Naive B cell (primary cell): Measurements from ENCODE around the gene PAX3. TPM values are rescaled to one million over a fixed set of nuclear protein-coding genes. Genes with fewer than 3 reads are reported as not detected.

ENCODE experiments used
- ATAC-seq, 2 donors: fragments of 150-1000 bp; cut with Tn5 transposase; 2 replicates each; pipeline ENCODE4 v1.10.0; 2021; ENCODE audit warnings: low read depth in 2 of 2, mild to moderate bottlenecking in 2 of 2, moderate library complexity in 2 of 2
- DNase-seq: peaks from one replicate; pipeline ENCODE4 v3.0.0; 2022
- H3K27ac Mint-ChIP-seq, 6 donors: one replicate each; pipeline ENCODE4 v1.8.0; 2020 to 2022; ENCODE audit warnings: mild to moderate bottlenecking in 6 of 6, mixed read lengths in 6 of 6, moderate library complexity in 5 of 6, inconsistent platforms in 2 of 6
- H3K27me3 Mint-ChIP-seq, 3 donors: one replicate each; pipeline ENCODE4 v1.8.0; 2021 to 2022; ENCODE audit warnings: mixed read lengths in 3 of 3, mild to moderate bottlenecking in 1 of 3
- H3K36me3 Mint-ChIP-seq, 2 donors: one replicate each; pipeline ENCODE4 v1.8.0; 2020 to 2022; ENCODE audit warnings: mixed read lengths in 2 of 2, inconsistent platforms in 1 of 2, mild to moderate bottlenecking in 1 of 2
- H3K4me1 Mint-ChIP-seq, 3 donors: one replicate each; pipeline ENCODE4 v1.8.0; 2020 to 2022; ENCODE audit warnings: mixed read lengths in 3 of 3, inconsistent platforms in 1 of 3, mild to moderate bottlenecking in 1 of 3, moderate library complexity in 1 of 3
- H3K4me3 Mint-ChIP-seq, 8 donors: one replicate each; pipeline ENCODE4 v1.8.0; 2020 to 2022; ENCODE audit warnings: mild to moderate bottlenecking in 8 of 8, mixed read lengths in 8 of 8, moderate library complexity in 8 of 8, inconsistent platforms in 2 of 8
- H3K9me3 Mint-ChIP-seq, 7 donors: one replicate each; pipeline ENCODE4 v1.8.0; 2020 to 2022; ENCODE audit warnings: mixed read lengths in 7 of 7, mild to moderate bottlenecking in 5 of 7, inconsistent platforms in 2 of 7, moderate library complexity in 1 of 7
- polyA plus RNA-seq, 6 donors: library from polyadenylated mRNA; unstranded; fragments of 300-500 nt; fragmentation: Illumina TruSeq; gene quantifications; one replicate each; pipeline ENCODE4 v1.2.3, GENCODE V29; 2021; ENCODE audit warnings: low read depth in 6 of 6

PAX3 gene
- polyA plus RNA-seq, 6 donors from 2014 or later: not detected

DNA sequence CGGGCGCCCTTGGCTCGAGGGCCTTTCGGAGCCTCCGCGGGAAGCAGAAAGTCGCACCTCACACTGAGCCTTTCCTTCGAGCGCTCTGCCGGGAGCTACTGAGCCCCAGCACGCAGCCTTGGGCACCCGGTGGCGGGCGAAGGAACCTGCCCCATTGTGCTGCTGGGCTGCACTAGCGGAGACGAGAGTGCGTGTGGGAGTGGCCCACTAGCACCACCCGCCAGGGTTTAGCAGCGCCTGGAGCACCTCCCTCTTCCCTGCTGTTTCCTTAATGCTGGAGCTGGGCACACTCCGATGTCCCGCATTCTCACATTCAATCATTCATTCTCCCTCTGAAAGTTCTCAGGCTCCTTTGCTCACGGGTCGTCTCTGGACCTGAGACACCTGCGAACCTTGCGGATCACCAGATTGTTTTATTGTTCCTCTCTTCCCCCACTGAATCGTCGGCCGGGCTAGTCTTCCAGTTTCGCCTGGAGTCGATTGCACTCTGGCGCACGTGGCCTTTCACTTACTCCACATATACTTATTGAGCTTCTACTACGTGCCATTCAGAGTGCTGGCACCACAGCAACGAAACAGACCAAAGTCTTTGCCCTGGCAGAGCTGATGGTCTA lies 8.5 kb upstream of the PAX3 start:
- Mint-ChIP-seq H3K36me3 (peaks cover 0 to 35% of the 10 kb centered on the region in 2 donors), H3K4me1 (peaks cover 24 to 48% (median 39%) of the 10 kb centered on the region in 3 donors), H3K4me3 (peak overlapping the region in 7 of 8 donors; percentile 16 to 74 (median 47)), H3K27me3 (peaks cover 79 to 100% (median 99%) of the 10 kb centered on the region in 3 donors), H3K9me3 (peaks cover 4 to 23% (median 10%) of the 10 kb centered on the region in 7 donors), H3K27ac (peak overlapping the region in 1 of 6 donors; percentile 62)
- ATAC-seq (no peak), DNase-seq (no peak)

DNA sequence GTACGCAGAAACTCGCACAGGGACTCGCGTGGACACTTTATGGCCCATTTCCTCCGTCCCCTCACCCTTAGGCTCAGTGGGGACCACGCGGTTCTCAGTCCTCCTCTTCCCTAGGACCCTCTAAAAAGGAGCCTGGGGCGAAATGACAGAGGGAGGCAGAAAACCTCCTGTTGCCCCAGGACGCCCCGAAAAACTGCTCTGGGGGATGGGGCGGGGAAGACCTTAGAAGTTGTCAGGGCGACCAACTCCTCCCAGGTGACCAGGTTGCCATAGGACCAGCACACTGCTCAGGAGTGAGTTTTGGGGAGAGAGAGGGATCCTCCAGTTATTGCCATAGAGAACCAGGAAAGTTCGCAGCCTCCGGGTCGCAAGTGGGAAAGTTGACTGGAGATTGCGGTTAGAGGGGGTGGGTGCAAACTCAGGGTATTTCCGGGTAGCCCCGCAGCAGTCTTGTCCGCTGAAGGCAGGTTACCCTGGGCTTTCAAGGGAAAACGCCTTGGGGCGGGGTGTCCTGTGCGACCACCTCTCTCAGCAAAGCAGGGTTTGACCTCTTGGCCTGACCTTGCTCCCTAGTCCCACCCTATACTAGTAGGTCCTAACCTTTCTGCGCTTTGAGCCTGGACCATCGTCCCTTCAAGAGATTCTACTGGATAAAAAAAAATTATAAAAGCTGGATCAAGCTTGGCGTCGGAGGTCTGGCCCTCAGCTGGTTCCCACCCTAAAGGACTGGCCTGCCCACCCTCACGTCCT lies 7.8 kb upstream of the PAX3 start:
- Mint-ChIP-seq H3K27ac (no peak overlapping the region), H3K4me1 (peaks cover 24 to 50% (median 39%) of the 10 kb centered on the region in 3 donors), H3K27me3 (peaks cover 82 to 100% (median 99%) of the 10 kb centered on the region in 3 donors), H3K4me3 (peak overlapping the region in 7 of 8 donors; percentile 63 to 91 (median 78)), H3K36me3 (peaks cover 0 to 35% of the 10 kb centered on the region in 2 donors), H3K9me3 (peaks cover 4 to 23% (median 11%) of the 10 kb centered on the region in 7 donors)
- ATAC-seq (no peak), DNase-seq (no peak)

DNA sequence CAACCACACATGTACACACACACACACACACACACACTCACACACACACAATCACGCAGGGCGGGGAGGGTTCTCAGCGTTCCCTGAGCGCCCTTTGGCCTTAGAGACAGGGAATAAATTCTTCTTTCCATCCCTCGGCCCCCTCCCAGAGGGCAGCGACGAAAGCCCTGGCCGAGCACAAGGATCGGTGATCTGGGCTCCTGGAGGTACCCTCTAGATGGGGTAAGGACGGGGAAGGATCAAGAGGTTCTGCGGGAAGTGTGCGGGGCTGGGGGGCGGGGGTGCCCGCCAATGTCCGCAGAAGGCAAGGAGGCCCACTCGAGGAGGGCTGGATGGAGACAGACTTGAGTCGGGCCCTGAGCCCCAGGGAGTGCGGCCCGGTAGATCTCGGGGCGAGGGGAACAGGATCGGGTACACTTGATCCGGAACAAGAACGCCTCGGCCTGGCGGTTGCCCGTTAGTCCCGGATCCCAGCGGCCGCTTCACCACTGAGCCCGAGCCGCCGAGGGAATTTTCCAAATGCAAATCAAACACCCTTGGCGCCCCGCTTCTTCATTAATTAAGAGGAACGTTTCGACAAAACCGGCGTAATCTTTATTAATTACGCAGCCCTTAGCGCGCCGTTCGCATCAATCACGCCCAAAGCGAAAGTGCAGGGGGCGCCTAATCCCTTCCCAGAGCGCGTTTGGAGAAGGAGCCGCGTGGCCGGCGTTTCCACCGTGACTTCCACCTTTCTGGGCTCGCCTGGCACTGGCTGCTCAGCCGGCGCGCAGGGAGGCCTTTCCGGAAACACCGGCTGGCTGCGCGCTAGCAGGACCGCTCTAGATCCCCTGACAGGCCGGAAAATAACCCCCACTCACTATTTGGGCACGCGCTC lies 7.0 kb upstream of the PAX3 start:
- peaks cover 4 to 20% (median 11%) of the 10 kb centered on the region in 7 donors for H3K9me3 Mint-ChIP-seq
- H3K4me1 Mint-ChIP-seq: peaks cover 24 to 50% (median 39%) of the 10 kb centered on the region in 3 donors
- no peak for ATAC-seq
- H3K4me3 Mint-ChIP-seq: peak overlapping the region; percentile 56 to 91 (median 83)
- DNase-seq: no peak
- peaks cover 74 to 100% (median 99%) of the 10 kb centered on the region in 3 donors for H3K27me3 Mint-ChIP-seq
- H3K27ac Mint-ChIP-seq: peak overlapping the region in 2 of 6 donors; percentile 22 to 91
- H3K36me3 Mint-ChIP-seq: peaks cover 0 to 35% of the 10 kb centered on the region in 2 donors

DNA sequence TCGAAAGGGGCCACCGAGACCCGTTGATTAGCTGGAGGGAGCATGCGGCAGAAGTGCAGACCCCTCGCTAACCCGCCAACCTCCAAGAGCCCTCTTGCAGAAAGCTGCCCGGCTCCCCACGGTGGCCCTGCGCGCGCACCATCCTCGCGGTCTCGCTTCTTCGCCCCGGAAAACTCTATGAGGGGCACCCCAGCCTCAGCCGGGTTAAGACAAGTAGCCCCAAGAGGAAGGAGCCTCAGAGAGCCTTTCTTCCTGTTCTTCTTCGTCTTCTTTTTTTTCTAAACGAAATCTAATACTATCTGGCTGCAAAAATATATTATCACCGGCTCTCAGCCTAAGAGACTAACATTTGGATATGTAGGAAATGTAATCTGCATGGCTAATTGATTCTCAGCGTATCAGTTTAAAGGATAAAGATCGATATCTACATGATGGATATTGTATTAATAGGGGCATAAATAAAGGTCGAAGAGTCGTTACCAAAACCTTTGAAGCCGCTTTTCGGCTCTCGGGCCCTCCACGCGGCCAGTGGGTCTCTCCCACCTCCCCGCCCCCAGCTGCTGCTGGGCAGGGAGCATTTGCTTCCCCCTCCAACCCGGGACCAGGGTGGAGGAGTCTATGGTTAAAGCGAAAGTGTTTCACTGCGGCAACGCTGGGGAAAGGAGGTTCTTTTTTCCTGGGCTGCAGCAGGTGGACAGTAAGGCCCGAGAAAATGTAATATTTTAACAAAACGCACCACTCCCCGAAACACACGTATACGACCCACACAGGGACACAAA lies 6.1 kb upstream of the PAX3 start:
- peak overlapping the region; percentile 56 to 91 (median 83) for H3K4me3 Mint-ChIP-seq
- H3K27me3 Mint-ChIP-seq: peaks cover 74 to 100% (median 100%) of the 10 kb centered on the region in 3 donors
- peak overlapping the region in 3 of 6 donors; percentile 22 to 91 (median 54) for H3K27ac Mint-ChIP-seq
- H3K9me3 Mint-ChIP-seq: peaks cover 4 to 20% (median 11%) of the 10 kb centered on the region in 7 donors
- ATAC-seq (no peak), DNase-seq (no peak)
- peaks cover 0 to 35% of the 10 kb centered on the region in 2 donors for H3K36me3 Mint-ChIP-seq
- peaks cover 24 to 50% (median 39%) of the 10 kb centered on the region in 3 donors for H3K4me1 Mint-ChIP-seq

DNA sequence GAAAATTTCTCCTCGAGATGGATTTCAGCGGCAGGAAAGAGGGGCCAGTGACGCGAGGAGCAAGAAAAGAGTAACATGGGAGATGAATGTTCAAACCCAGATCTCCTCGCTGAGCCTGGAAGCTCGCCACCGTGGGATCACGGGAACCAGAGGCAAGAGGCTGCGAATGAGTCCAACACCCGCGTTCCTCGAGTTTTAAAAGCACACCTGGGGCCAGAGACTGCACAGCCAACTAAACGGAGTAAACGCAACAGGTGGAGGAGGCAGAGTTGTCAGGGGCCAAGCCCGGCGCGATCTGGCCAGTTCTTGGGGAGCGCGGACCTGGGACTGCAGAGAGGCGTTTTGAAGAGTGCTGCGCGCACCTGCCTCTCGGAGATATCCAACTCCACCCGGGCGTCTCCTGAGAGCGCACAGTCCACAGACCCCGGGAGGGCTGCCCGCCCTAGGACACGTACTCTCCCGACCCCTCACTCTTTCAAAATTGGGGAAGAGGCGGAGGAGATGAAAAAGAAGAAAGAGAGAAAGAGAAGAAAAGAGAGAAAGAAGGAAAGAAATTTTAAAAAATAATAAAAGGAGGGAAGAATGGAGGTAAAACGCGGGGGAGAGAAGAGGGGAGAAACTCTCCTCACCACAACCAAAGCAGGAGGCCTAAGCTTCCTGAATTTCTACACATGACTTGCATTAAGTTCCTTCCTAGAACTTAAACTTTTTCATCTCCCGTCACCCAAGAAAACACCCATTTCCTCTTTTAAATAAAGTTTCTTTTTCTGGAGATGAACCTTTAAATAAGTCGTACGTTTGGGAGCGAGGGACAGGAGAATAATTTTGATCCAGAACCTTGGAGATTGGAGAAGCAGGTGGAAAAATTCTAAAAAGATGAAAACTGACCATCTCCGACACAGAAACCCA lies 5.3 kb upstream of the PAX3 start:
- H3K36me3 Mint-ChIP-seq: peaks cover 0 to 37% of the 10 kb centered on the region in 2 donors
- H3K9me3 Mint-ChIP-seq: peaks cover 7 to 24% (median 14%) of the 10 kb centered on the region in 7 donors
- peaks cover 28 to 53% (median 39%) of the 10 kb centered on the region in 3 donors for H3K4me1 Mint-ChIP-seq
- no peak for ATAC-seq
- peaks cover 74 to 100% (median 100%) of the 10 kb centered on the region in 3 donors for H3K27me3 Mint-ChIP-seq
- peak overlapping the region in 7 of 8 donors; percentile 52 to 91 (median 83) for H3K4me3 Mint-ChIP-seq
- DNase-seq: no peak
- peak overlapping the region in 1 of 6 donors; percentile 52 for H3K27ac Mint-ChIP-seq

DNA sequence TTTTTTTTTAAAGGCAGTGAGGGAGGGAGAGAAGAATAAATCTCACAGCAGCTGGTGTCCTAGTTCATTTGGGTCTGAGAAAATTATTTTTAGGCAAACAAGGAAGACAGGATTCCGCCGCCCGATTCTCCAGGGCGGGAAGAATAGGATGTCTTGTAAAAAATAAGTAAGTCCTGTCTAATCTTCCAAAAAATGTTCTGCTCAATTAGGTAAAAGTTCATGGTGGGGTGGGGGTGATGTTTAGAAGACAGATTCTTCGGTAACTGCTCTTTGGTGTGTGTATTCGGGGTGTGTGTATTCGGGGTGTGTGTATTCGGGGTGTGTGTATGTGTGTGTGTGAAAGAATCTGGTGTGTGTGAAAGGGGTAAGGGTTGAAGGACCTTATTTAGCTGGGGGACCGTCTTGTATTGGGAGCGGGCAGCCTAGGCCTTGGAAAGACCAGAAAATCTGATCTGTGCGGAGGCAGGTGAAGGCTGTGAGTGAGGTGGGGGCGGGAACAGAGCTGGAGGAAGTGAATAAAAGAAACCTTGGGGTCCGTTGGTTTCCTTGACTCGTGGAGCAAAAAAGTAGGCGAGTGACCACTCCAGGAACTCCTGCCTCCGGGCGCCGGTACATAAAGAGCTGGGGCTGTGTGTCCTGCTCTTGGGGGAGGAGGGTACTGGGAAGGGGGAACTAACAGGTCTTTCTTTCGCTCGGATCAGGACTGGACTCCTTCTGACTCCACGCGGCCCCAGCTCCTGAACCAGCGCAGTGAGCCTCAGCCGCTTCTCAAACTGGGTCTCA lies 4.4 kb upstream of the PAX3 start:
- DNase-seq (no peak), ATAC-seq (no peak)
- Mint-ChIP-seq H3K27me3 (peaks cover 72 to 100% (median 99%) of the 10 kb centered on the region in 3 donors), H3K9me3 (peaks cover 7 to 26% (median 14%) of the 10 kb centered on the region in 7 donors), H3K4me3 (peak overlapping the region in 4 of 8 donors; percentile 20 to 85 (median 66)), H3K4me1 (peaks cover 29 to 56% (median 39%) of the 10 kb centered on the region in 3 donors), H3K36me3 (peaks cover 0 to 35% of the 10 kb centered on the region in 2 donors), H3K27ac (peak overlapping the region in 1 of 6 donors; percentile 52)

DNA sequence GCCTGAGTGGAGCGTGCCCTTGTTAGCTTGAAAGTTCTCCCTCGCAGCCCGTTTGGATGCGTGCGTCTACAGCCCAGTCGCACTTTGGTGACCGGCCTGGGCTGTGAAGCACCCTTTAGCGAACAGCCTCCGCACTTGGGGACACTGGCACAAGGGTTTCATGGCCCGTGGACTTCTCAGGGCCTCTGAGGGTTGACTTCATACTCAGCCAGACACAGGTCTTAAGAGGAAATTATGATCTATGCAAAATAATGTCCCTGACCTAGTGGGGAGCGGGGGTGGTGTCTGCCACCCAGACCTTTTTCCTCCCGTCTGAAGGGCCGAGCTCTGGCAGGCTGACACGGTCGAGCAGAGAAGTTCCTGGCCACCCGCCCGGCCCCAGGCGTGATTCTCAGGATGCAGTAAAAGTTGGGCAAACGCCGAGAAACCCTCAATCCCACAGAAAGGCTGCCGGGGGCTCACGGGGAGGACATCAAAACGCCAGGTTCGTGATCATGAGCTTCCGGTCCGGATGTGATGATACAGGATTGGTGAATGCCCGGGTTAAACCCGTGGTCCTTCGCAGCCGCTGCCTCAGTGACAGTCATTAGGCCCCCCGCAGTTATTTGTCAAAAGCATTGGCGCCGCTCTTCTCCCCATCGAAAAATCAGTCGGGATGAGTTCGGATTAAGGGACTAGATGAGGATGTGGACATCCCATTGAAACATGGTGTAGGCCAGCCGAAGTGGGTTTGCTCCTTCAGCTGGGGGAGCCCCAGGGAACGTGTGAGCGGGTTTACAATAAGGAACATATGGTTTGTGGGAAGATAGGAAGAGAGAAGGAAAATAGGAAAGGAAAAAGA lies 3.6 kb upstream of the PAX3 start:
- no peak for DNase-seq
- Mint-ChIP-seq H3K27ac (peak overlapping the region in 2 of 6 donors; percentile 24 to 88), H3K27me3 (peaks cover 69 to 100% (median 99%) of the 10 kb centered on the region in 3 donors), H3K36me3 (peaks cover 0 to 30% of the 10 kb centered on the region in 2 donors), H3K4me1 (peaks cover 27 to 56% (median 33%) of the 10 kb centered on the region in 3 donors), H3K9me3 (peaks cover 6 to 22% (median 12%) of the 10 kb centered on the region in 7 donors), H3K4me3 (peak overlapping the region in 6 of 8 donors; percentile 9 to 85 (median 24))
- no peak for ATAC-seq

DNA sequence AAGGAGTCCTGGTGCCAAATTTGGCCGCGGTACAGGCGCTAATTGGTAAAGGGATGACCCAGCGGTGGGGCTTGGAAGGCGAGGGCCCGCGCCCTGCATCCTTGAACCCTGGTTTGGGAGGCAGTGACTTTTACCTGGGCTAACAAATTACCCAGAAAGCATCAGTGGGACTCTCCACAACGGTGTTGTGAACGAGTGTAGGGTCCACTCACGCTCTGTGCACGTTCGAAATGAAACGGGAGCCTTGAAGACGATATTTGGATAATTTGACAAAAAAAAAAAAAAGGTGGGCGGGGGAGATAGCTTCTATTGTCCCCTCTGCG lies 3.0 kb upstream of the PAX3 start:
- DNase-seq (no peak), ATAC-seq (no peak)
- Mint-ChIP-seq H3K27ac (peak overlapping the region in 1 of 6 donors; percentile 88), H3K4me3 (peak overlapping the region in 1 of 8 donors; percentile 54), H3K4me1 (peaks cover 25 to 55% (median 30%) of the 10 kb centered on the region in 3 donors), H3K9me3 (peaks cover 5 to 20% (median 10%) of the 10 kb centered on the region in 7 donors), H3K27me3 (peaks cover 71 to 100% (median 99%) of the 10 kb centered on the region in 3 donors), H3K36me3 (peaks cover 0 to 26% of the 10 kb centered on the region in 2 donors)

DNA sequence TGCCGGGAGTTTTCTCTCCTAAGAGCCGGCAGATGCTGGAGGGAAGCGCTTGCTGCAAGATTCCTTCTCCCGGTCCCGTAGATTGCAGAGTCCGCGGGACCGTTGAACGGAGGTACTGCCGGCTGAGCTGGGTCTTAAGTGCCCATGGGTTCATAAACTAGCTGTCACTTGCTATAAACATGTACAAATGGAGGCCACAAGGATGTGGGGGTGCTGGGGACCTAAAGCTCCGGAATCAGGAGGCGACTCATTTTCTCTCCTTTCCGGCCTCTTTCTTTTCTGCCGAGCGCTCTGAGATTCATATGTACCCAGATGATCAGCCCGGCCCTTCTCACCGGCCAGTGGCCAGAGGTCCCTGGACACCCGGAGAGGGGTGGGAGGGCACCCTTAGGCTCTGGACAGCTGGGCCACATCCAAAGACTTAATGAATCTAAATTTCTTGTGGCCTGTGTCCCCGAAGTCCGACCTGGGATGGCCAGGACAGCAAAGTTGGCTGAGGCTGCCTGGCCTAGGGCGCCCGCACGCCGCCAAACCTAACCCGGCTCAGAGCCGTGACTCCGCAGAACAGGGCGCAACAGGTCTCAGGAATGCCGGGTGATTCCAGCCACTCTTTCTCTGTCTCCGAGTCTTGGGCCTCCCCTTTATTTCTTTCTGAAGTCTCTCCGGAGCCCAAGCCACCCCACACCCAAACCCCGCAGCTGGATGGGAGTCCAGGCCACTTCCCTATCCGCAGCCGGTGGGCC lies 2.4 kb upstream of the PAX3 start:
- H3K9me3 Mint-ChIP-seq: peaks cover 5 to 25% (median 10%) of the 10 kb centered on the region in 7 donors
- H3K4me1 Mint-ChIP-seq: peaks cover 21 to 52% (median 33%) of the 10 kb centered on the region in 3 donors
- no peak overlapping the region for H3K27ac Mint-ChIP-seq

DNA sequence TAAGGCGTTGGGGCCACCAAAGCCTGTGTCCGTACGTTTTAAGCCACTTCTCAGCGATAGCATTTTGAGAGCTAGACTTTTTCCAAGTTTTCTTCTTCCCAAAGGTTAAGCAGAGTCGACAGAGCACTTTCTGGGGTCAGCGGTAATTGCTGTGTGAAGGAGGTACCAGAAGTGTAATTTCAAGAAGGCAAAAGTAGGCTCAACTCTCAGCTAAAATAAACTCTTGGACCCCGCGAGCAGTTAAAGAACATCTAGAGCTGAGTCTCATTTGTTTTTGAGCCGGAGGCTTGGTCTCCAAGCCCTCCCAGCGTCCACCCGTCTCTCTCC lies 1.9 kb upstream of the PAX3 start:
- no peak for ATAC-seq
- Mint-ChIP-seq H3K27me3 (peaks cover 77 to 100% (median 99%) of the 10 kb centered on the region in 3 donors), H3K4me3 (peak overlapping the region in 1 of 8 donors; percentile 56), H3K4me1 (peaks cover 19 to 47% (median 29%) of the 10 kb centered on the region in 3 donors), H3K36me3 (peaks cover 0 to 26% of the 10 kb centered on the region in 2 donors), H3K9me3 (peaks cover 5 to 27% (median 10%) of the 10 kb centered on the region in 7 donors), H3K27ac (no peak overlapping the region)
- DNase-seq: no peak

More for the DNA sequence above, 2.4 kb upstream of the PAX3 start:
- Mint-ChIP-seq H3K27me3 (peaks cover 75 to 100% (median 99%) of the 10 kb centered on the region in 3 donors), H3K36me3 (peaks cover 0 to 26% of the 10 kb centered on the region in 2 donors), H3K4me3 (peak overlapping the region in 1 of 8 donors; percentile 56)
- DNase-seq: no peak
- no peak for ATAC-seq
